Endothelial cell of umbilical vein (primary cell): ENCODE results near the gene FUT7.

Experiments
- EZH2 ChIP-seq: IDR thresholded peaks from 2 replicates; pipeline ENCODE4 v1.6.1; 2012; ENCODE audit warnings: borderline replicate concordance, low read depth, mild to moderate bottlenecking, moderate library complexity, low read length, inconsistent platforms; ENCODE audit not compliant: severe bottlenecking
- FOS ChIP-seq: IDR thresholded peaks from 2 replicates; pipeline ENCODE4 v1.6.1; 2011; ENCODE audit warnings: mild to moderate bottlenecking, low read length, moderate library complexity, borderline replicate concordance; ENCODE audit not compliant: insufficient read depth
- GATA2 ChIP-seq: IDR thresholded peaks from 2 replicates; pipeline ENCODE4 v1.7.0; 2011; ENCODE audit warnings: low read depth, mild to moderate bottlenecking, moderate library complexity, mixed read lengths, low read length; ENCODE audit not compliant: insufficient read length, insufficient read depth
- JUN ChIP-seq: IDR thresholded peaks from 2 replicates; pipeline ENCODE4 v1.6.1; 2011; ENCODE audit warnings: borderline replicate concordance, low read depth; ENCODE audit not compliant: insufficient read length, insufficient read depth
- MYC ChIP-seq: IDR thresholded peaks from one replicate; pipeline ENCODE4 v1.6.1; 2011; ENCODE audit warnings: mild to moderate bottlenecking, low read depth, low read length
- POLR2A ChIP-seq: IDR thresholded peaks from 2 replicates; pipeline ENCODE4 v1.6.1; 2012; ENCODE audit warnings: low read depth, mild to moderate bottlenecking, control low read depth, low read length
- POLR2AphosphoS5 ChIP-seq: IDR thresholded peaks from 2 replicates; pipeline ENCODE4 v1.6.1; 2012; ENCODE audit warnings: low read depth, mild to moderate bottlenecking, control low read depth, low read length, moderate library complexity; ENCODE audit not compliant: insufficient read depth
- TF ChIP-seq, protein P1 (sequence below), 2 donors: IDR thresholded peaks; 1 replicate in 1 of 2; 2 replicates in 1 of 2; pipeline ENCODE4 v1.5.1; 2011; ENCODE audit warnings: low read length in 2 of 2, mild to moderate bottlenecking in 2 of 2, moderate library complexity in 2 of 2, control low read depth in 1 of 2, inconsistent platforms in 1 of 2, low read depth in 1 of 2; ENCODE audit not compliant: insufficient read depth in 1 of 2; ENCODE audit errors: extremely low read depth in 1 of 2
- TF ChIP-seq, protein P2 (sequence below): IDR thresholded peaks from 2 replicates; pipeline ENCODE4 v1.6.1; 2011; ENCODE audit not compliant: insufficient read depth, insufficient read length

DNA sequence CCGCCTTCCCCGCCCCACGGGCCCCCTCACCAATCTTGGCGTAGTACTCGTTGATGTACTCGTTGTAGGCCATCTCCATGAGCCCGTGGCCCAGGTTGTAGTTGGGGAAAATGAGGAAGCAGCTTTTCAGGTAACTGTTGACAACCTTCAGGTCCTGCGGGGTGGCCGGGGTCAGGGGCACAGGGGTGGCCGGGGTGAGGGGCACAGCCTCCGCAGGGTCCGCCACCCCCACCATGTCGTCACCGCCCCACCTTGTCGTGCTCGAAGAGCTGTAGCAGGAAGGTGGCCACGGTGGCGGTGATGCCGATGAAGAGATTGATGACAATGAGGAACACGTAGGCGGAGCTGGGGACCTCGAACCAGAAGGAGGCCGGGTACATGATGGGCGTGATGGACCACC is 20.7 kb downstream of the FUT7 start:
- TF ChIP-seq, protein P1, sequence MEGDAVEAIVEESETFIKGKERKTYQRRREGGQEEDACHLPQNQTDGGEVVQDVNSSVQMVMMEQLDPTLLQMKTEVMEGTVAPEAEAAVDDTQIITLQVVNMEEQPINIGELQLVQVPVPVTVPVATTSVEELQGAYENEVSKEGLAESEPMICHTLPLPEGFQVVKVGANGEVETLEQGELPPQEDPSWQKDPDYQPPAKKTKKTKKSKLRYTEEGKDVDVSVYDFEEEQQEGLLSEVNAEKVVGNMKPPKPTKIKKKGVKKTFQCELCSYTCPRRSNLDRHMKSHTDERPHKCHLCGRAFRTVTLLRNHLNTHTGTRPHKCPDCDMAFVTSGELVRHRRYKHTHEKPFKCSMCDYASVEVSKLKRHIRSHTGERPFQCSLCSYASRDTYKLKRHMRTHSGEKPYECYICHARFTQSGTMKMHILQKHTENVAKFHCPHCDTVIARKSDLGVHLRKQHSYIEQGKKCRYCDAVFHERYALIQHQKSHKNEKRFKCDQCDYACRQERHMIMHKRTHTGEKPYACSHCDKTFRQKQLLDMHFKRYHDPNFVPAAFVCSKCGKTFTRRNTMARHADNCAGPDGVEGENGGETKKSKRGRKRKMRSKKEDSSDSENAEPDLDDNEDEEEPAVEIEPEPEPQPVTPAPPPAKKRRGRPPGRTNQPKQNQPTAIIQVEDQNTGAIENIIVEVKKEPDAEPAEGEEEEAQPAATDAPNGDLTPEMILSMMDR (IDR thresholded peaks at IDR 0.05; ENCODE audit: extremely low read depth in 1 of 2, insufficient read depth in 1 of 2, low read depth in 1 of 2, low read length in 2 of 2), result no peak
- TF ChIP-seq POLR2AphosphoS5, result no peak
- TF ChIP-seq EZH2, result no peak
- TF ChIP-seq MYC, result no peak
- TF ChIP-seq, protein P2, sequence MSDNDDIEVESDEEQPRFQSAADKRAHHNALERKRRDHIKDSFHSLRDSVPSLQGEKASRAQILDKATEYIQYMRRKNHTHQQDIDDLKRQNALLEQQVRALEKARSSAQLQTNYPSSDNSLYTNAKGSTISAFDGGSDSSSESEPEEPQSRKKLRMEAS, result no peak
- TF ChIP-seq POLR2A, result no peak
- TF ChIP-seq GATA2, result no peak
- no peak for TF ChIP-seq JUN
- no peak for TF ChIP-seq FOS
